SK-N-DZ (cell line): ENCODE data around the gene HSPB9.
"Not testable (repeated sequence)": the region's sequence is repeated elsewhere in the genome, so short reads cannot be mapped to it uniquely, and the experiment has no call there.

ENCODE experiments used
- DNase-seq: peaks from one replicate; pipeline ENCODE4 v3.0.0-alpha.2; 2015; ENCODE audit warnings: low spot score

The HSPB9 gene

DNA sequence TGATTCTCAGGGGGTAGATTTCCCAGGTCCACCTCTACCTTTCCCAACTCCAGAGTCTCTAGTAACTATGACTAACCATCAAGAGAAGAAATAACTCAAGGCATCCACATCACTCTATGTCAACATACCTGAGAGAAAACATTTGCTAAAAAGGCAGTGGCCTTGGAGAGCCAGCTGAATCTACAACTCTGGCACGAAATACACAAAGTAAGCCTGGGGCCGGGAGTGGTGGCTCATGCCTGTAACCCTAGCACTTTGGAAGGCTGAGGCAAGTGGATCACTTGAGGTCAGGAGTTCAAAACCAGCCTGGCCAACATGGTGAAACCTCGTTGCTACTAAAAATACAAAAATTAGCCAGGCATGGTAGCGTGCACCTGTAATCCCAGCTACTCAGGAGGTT, 20.5 kb downstream of the HSPB9 start:
- not testable (repeated sequence) for DNase-seq

DNA sequence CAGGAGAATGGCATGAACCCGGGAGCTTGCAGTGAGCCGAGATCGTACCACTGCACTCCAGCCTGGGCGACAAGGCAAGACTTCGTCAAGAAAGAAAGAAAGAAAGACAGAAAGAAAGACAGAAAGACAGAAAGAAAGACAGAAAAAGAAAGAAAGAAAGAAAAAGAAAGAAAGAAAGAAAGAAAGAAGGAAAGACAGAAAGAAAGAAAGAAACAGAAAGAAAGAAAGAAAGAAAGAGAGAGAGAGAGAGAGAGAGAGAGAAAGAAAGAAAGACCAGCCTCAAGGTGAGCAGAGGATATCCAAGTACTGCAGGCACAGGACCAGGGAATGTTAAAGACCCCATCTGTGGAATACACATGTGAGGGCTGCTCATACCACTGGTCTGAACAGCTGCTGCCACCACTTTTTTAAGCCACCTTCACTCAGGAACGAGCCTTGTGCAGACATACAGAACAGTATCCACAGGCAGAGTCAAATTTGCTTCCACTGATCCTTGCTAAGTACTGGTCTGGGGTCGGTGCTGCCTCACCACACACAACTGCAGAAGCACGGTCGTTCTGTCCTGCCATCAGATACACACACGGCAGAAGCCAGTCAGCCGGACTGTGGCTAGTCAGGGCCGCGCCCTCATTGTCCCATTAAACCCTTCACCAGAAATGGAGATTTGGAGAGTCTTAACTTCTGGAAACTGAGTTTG, 24.5 kb downstream of the HSPB9 start:
- no peak for DNase-seq

DNA sequence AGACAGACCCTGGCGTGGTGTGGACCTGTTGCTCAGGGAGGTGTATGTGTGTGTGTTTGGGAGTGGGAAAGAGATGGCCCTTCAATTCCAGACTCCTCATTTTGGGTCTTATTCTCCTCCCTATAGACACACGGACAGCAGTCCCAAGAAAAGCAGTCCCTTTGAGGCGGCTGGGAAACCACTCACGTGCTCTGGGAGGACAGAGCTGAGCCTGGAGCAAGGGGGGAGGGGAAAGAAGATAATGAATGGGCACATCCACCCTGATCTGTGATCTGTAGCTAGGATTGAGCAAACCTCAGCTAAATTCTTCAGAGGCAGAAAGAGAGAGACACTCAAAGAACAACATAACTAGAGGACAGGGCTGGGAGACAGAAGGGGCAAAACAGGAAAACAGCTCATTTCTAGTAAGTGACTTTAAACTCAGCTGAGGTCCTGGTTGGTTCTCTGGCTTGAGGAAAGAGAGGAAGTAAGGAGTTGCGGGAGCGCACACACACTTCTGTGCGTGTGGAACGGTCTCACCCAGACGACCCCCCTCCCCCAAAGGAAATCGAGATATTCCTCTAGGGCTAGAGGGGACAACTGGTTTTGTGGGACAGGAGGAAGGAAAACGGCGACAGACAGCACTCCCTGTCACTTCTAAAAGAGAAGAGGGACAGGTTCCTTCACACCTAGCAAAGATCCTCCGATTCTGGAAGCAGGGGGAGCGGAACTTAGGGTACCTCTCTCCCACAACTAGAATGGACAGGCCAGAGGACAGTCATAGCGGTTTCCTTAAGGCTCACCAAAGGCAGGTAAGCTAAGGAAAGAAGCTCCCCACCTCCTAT, 31.5 kb downstream of the HSPB9 start:
- no peak for DNase-seq

DNA sequence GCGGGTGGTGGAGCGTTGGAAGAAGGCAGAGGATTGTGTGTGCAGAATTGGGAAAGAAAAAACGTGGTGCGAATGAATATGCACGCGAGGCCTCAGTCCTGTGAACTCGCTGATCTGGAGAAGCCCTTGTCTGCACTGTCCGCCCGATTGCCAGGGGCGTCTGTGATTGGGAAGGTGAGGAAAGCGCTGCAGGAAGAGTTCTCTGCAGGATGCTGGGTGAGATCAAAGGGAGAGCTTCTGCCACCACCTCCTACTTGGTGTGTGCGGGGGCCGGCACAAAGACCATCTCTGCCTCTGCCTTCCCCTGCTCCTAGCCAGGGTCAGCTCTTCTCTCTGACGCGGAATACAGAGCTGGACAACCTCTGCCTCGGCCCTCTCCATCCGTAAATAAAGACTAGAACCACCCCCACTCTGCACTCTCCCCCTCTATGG, 33.0 kb downstream of the HSPB9 start:
- DNase-seq = no peak

DNA sequence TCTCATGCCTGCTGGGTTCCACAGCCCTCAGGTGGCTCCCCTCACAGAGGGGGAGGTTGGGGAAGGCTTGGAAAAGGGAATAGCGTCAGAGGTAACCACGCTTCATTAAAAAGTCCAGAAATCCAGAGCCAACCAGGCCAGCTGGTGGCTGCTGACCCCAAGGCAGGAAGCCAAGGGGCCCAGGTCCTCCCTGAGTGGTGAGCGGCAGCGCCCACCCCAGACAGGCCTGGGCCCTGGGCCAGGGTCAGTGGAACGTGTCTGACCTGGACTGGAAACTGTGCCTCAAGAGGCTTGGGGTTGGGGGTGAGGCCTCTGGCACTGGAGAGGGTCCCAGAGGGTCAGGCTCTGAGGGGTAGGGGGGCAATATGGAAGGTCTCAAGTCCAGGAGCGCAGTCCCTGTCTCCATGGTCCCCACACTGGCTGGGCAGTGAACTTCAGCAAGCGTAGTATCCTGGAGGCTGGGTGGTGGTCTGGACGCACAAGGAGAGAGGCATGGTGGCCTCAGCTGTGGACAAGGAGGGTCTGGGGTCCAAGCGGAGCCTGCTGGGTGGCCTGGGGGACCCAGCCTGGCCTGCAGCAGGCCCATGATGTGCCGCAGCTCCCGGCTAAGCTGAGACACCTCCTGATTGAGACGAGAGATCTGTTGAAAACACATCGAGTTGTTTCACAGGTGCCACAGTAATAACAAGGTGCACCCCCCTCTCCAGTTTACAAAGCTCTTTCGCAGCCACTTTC, 37.4 kb downstream of the HSPB9 start:
- DNase-seq = no peak

DNA sequence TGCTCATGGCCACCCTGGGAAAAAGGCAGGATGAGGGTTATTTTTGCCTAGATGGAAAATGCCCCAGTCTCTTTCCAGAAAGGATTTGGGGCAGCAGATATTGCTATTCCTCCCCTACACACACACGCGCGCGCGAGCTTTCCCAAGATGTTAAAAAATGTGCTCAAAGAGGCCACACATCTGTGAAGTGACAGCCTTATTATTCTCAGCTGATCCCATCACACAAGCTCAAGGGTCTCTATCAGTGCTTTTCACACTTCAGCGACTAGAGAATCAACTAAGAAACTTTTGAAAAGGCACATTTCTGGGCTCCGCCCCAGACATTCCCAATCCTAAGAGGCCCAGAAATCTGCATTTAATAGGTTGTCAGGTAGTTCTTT, 37.9 kb downstream of the HSPB9 start:
- DNase-seq = no peak

DNA sequence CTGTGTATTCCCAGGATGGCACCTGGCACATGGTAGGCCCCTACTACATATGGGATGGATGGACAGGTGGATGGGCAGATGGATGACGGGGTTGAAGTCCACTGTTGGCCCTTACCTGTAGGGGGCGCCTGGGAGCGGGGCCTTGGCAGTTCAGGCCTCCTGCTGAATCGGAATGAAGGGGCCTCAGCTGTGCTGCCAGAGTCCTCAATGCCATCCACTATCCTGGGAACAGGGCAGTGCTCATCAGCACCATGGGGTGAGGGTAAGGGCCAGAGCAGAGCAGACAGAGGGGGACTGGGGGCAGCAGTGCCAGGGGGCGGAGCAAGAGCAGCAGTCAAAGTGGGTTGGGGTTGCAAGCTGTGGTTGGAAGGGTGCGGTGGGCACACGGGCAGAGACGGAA, 40.5 kb downstream of the HSPB9 start:
- no peak for DNase-seq

DNA sequence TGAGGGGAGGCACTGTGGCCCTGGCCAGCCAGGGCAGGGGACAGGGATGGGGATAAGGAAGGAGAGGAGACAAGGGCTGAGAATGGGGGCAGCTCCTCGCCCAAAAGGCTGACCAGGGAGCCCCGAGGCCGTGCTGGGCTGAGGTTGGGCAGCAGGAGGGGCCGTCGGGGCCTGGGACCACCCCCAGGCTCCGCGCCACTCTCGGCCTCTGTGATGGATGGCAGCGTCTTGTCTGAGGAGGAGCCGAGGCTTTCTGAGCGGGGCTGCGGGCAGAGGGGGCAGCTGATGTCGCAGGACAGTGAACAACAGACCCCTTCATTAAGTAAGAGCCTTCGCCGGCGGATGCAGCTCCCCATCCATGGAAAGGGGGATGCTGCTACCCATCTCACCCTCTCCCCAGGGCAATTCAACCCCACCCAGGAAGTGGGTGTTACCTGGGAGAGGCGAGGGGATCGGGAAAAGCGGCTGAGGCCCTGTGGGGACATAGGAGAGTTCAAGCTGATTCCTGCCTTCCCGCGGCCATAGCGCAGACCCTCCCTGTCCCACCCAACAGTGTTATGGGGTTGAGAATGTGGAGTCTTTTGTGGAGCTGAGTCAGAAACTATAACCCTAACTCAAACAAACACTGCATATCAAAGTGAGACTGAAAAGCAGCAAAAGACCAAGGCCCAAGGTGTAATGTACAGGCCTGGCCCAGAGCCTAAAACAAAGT, 41.2 kb downstream of the HSPB9 start:
- DNase-seq = no peak

DNA sequence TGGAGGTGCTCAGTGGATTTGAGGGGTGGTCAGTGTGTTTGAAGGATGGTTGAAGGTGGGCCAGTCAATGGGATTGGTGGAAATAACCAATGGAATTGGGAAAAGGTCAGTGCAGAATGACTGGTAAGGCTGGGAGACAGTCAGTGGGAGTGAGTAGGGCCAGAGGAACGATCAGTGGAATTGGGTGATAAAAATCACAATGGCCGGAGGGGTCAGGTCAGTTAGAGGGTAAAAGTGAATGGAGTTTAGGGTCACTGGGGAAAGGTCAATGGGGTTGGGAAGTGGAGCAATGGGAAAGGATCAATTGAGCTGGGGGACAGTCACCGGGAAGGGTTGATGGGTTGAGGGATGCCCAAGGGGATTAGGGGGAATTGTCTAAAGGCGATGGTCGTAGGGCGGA, 43.1 kb downstream of the HSPB9 start:
- DNase-seq = no peak

DNA sequence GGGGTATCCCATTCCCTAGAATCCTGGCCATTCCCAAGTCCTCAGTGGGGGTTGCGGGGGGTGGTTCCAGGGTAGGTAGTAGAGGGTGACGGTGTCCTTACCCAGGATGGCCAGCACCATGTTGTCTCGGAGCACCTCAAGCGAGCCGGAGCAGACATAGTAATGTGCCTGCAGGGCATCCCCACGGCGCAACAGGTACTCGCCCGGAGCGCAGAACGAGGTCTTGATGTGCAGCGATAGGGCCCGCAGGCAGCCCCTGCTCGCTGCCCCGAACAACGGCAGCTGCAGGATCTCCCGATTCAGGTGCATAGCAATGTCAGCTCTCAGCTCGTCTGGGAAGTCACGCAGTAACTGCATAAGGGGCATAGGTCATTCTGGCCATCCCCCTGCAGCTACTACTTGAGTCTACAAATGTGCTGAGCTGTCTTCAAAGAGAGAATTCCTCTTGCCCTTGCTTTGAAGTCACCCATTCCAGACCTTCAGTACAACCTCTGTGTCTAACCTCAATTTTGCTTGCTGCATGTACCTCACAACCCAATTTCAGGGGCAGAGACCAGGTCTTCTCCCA, 43.7 kb downstream of the HSPB9 start:
- DNase-seq = no peak

DNA sequence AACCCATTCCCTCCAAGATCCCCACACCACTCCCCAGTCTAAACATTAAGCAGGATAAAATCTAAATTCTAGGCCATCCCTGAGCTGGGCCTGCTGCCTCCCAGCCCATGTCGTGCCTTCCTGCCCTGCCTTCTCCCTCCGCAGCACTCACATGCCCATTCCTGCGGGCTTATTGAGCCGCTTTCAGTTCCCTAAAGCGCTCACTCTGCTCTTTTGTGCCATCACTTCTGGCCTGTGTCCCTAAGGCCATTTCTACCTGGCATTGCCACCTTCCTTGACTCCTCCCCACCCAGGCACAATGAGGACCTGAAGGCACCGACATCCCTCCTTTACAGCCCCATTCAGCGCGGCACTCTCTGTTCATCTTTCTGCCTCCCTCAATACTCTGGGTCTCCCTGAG, 45.2 kb downstream of the HSPB9 start:
- no peak for DNase-seq

DNA sequence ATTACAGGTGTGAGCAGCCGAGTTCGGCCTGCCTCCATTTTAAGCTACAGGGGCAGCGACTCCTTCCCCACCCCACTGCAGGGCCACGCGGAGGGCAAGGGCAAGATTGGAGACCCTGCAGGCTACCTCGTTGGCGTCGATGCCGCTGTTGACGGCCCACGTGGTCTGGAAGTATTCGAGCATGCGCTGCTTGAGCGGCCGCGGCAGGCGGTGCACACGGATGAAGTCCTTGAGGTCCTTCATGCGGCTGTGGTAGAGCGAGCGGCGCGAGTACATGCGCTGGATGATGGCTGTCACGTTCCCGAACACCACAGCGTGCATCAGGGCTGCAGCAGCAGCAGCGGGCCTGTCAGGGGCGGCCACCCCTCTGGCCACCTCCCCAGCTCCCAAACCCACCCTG, 46.7 kb downstream of the HSPB9 start:
- no peak for DNase-seq

DNA sequence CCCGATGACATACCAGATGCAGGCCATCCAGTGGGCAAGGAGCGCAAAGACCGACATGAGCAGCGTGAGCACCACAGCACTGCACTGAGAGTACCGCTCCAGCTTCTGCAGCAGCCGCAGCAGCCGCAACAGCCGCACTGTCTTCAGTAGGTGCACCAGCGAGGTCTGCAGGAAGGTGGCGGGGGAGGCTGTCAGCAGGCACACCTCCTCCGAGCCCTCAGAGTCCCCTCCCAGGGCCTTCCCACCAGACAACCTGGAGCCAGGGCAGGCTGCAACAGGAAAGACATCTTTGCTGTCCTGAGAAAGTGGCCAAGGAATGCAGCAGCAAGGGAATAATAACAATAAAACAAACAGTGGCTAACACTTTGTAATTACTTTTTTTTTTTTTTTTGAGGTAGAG, 49.2 kb downstream of the HSPB9 start:
- DNase-seq = no peak
